Uterus (tissue), 2 donors: ENCODE results near the gene NR1H4.

ENCODE experiments used
- POLR2A ChIP-seq, 2 donors: fragments of 450-650 bp; IDR thresholded peaks; one replicate each; pipeline ENCODE4 v1.6.1; 2016; ENCODE audit warnings: antibody characterized with exemption in 2 of 2, mild to moderate bottlenecking in 1 of 2, moderate library complexity in 1 of 2
- TF ChIP-seq, protein P1 (sequence below), 4 experiments: fragments of 200-600 bp in 2 of 4; fragments of 450-650 bp in 2 of 4; sonication (generic) in 2 of 4; IDR thresholded peaks; one replicate each; pipeline ENCODE4 v1.5.1; 2016 to 2019; ENCODE audit warnings: antibody characterized with exemption in 4 of 4, mild to moderate bottlenecking in 2 of 4, moderate library complexity in 1 of 4

DNA sequence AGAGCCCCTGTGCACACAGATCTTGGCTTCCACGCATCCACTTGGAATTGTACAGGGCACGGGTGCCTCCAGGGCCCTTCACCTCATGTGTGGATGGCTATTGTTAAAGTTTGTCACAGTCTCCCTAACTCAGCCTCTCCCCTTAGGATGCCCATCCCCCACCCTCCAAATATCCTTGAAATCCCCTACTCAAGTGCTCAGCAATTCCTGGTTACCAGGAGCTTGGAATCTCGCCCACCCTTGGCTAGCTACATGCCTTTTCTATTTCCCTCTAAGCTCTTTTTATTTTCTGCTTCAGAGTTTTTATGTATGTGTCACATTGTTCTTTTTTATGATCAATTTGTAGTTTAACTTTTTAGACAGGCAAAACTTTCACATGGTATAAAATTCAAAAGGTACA is 13.0 kb upstream of the NR1H4 start:
- TF ChIP-seq, protein P1, sequence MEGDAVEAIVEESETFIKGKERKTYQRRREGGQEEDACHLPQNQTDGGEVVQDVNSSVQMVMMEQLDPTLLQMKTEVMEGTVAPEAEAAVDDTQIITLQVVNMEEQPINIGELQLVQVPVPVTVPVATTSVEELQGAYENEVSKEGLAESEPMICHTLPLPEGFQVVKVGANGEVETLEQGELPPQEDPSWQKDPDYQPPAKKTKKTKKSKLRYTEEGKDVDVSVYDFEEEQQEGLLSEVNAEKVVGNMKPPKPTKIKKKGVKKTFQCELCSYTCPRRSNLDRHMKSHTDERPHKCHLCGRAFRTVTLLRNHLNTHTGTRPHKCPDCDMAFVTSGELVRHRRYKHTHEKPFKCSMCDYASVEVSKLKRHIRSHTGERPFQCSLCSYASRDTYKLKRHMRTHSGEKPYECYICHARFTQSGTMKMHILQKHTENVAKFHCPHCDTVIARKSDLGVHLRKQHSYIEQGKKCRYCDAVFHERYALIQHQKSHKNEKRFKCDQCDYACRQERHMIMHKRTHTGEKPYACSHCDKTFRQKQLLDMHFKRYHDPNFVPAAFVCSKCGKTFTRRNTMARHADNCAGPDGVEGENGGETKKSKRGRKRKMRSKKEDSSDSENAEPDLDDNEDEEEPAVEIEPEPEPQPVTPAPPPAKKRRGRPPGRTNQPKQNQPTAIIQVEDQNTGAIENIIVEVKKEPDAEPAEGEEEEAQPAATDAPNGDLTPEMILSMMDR (IDR thresholded peaks at IDR 0.05) = no peak
- no peak for TF ChIP-seq POLR2A (IDR thresholded peaks at IDR 0.05)
